HG02759 (cell line): ENCODE data around the gene AKAP8L.
A peak's percentile ranks its signal among the peaks of the same experiment; 100 is the strongest.
"Not testable (repeated sequence)": the region's sequence is repeated elsewhere in the genome, so short reads cannot be mapped to it uniquely, and the experiment has no call there.

Experiments used
- ATAC-seq: cut with Tn5 transposase; IDR thresholded peaks from one replicate; pipeline ENCODE4 v1.9.1; 2021; ENCODE audit warnings: mild to moderate bottlenecking, moderate library complexity; ENCODE audit not compliant: unreplicated experiment

The AKAP8L gene

DNA sequence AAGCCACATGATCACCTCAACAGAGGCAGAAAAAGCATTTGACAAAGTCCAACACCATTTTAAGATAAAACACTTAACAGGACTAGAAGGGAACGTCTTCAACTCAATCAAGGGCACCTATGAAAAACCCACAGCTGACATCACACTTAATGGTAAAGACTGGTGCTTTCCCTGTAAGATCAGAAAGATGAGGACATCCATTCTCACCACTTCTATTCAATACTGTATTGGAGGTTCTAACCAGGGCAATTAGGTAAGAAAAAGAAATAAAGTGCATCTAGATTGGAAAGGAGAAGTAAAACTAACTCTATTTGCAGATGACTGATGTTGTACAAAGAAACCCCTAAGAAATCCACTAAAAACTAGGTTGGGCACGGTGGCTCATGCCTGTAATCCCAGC, 28.0 kb downstream of the AKAP8L start:
- no peak for ATAC-seq

DNA sequence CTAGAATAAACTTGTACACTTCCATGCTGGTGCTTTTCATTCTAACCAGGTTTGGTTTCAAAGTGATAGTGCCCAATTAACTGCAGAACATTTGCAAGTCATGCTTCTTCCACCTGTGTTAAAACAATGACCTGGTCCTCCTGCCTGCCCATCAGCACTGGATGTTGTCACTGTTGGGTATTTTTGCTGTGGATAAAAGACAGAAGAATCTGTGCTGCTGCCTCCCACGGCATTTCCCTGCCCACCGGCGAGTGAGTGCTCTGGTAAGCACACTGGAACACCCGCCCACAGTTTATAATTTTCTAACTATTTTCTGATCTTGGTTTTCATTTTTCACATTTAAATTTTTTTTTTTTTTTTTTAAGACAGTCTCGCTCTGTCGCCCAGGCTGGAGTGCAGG, 36.9 kb downstream of the AKAP8L start:
- ATAC-seq, result no peak

DNA sequence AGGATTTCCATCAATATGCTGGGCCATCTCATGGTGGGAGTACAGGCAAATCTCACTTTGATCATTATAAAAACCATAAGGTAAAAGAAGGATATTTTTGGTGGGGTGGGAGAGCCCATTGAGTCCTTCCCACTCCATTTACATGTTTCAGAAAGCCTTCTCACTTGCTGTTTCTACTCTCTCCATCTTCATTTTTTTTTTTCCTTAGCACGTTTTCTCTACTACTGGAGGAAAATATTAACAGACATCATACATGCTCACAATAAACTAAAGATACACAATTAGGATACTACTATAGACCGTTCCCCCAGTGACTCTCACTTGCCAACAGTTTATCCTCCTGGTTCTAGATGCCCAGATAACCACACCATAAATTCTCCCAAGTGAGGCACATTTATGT, 37.4 kb downstream of the AKAP8L start:
- no peak for ATAC-seq

DNA sequence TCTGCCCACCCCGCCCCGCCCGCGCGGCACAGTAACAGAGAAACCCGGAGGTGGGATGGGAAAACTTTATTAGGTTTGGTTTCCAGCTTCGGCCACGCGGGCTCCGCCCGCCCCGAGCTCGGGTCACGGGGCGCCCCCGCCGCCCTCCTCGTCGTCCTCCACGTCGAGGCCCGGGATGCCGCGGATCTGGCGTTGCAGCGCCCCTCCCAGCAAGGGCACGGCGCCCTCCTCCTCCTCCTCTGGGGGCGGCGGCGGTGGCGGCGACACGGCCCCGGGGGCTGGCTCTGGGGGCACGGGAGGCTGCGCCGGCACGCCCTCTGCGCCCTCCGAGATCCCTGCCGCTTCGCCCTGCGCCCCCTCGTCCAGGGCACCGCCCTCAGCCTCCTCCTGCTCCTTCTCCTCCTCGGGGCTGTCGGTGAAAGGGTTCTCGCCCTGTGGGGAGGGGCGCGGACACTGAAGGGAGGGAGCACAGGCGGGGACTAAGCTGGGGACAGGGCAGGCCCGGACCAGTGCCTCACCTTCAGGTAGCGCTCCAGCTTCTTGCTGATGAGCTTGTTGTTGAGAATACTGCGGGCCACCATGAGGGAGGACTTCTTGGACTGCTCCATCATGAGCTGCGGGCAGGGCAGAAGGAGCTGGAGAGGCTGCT, 38.7 kb downstream of the AKAP8L start:
- peak; percentile 20 for ATAC-seq

DNA sequence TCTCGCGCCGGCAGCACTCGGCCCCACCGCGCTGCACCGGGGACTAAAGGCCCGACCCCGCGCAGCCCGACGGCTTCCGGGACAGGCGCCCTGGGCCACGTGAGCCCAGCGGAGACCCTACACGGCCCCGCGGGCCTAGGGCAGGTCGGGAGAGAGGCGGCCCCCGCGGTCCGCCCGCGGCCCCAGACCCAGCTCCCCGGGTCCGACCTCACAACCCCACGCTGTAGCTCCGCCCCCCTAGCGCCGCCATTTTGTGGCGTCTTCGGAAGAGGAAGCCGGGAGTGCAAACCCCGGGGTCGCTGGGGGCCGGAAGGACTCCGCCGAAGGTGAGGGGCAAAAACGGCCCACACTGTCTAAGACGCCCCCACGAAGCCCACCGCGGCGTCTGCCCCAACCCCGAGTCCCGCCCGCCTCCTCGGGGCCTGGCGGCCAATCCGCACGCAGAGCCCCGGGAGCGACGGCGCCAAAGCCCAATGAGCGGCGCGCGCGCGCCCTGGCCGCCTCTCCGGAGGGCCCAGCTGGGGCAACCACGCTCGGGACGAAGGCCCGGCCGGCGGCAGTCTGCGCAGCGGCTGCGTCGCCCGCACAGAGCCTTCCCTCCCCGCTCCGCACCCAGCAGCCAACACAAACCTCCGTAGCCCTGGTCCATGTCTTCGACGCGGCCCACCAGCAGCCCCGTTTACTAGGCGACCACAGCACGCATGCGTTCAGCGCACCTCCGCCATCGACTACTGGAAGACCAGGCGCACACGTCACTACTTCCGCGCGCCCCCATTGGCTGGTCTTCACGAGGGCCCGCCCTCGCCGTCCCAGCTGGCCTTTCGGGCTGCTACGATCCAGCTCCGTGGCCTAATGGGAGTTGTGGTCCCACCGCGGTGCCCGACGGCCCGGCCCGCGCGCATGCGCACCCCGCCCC, 39.4 kb downstream of the AKAP8L start, which contains the start of gene AKAP8:
AKAP8 (minus strand) TSS at position 705 of the 916 bp plus-strand sequence; CDS start at position 649, 56 bp downstream.
- ATAC-seq, result peak; percentile 86

DNA sequence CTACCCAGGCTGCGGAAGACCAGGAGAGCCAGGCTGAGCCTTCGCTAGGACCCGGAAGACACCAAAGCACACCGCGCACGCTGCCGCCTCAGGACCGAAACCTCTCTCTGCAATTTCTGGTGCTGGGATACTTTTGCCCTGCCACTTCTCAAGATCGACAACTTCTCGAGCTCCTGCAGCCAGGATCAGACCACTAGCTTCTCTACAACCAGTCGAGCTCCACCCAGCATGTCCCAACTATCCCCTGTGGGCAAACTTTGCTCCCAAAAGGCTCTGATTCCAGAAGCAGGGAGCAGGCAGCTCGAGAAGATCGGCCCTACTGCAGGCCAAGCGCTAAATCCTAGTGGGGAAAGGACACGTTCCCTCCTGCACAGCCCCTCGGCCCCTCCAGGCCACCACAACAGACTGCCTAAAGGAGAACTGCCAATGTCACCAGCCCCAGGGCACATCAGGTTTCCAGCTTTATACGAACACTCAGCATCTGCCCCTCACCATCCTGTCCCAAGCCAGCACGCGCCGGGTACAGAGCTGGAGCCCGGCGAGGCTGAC, 40.2 kb downstream of the AKAP8L start:
- ATAC-seq, result no peak

DNA sequence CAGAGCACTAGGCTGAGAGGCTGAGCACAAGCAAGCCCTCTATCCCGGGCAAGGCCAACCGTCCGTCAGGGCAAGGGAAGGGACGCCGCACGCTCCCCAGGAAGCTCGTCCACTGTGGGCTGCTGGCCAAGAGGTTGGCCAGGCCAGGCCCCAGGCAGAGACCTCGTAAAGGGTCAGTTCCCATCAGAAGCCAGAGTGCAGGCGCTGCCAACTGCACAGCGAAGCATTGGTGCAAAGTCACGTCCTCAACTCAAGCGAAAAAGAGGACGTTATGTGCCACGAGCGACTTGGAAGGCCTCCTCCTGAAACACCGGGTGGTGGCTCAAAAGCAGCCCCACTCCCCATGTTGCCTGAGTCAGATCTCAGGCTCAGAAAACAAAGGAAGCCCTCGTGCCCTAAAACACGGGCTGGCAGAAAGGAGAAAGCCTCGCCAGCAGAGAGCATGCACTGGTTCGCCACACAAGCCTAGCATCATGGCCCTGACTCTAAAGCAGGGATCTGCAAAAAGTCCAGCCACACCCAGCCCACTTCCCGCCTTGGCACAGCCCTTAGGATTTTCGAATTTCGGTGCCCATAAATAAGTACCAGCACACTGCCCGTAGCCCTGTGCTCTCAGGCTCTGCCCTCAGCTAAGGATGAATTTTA, 43.9 kb downstream of the AKAP8L start:
- no peak for ATAC-seq

DNA sequence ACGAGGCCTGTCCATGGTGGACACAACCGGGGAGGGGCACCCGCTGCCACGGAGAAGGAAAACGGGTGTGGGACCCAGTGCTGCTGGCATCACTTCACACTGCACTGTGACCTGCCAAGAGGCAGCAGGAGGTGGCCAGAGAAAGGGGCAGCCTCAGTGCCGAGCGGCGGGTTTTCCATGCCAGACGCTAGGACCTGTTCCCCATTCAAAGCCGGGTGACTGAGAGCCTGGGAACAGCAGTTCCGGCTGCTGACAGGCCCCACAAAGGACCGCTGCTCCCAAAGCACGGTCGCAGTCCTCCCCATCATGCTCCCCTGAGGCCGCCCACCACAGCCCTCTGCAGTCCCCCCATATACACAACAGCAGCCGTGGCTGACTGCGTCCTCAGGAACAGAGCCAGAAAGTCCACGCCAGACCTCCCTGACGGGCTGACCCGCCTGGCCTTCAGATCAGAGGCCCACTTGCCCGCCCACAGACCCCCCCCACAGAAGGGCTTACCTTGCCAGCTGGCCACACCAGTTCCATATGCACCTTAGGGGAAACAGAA, 44.6 kb downstream of the AKAP8L start:
- ATAC-seq, result no peak

DNA sequence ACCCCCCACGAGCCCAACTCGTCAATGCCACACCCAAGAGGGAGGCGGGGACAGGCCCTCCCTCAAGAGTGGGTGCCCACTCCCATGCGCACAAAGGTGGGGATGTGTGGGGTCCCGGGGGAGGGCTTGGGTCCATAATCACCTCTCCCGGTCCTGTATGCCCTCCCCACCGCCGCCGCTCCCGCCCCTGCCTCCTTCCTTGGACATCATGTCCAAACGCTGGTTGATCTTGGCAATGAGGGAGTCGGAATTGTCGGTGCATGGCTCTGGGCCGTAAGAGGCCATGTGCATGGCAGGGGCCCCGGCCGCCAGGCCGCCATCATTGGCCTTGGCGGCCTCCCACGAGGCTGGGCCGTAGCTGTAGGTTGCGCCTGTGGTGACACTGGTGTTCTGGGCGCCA, 45.1 kb downstream of the AKAP8L start:
- no peak for ATAC-seq

DNA sequence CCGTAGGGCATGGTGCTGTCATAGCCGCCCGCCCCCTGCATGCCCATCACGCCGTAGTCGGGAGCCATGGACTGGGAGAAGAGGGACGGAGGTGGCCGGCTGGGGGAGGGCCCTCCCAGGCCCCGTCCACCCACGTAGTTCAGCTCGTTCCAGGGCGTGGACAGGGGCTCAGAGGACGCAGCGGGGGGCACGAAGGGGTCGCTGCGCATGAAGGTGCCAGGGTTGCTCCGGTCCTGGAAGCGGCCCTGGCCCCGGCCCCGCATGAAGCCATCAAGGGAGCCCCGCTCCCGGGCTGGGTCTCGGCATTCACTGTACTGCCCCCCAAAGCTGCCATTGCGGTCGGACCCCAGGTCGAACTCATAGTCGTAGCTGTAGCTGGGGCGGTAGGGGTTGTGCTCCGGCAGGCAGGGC, 45.9 kb downstream of the AKAP8L start:
- no peak for ATAC-seq

DNA sequence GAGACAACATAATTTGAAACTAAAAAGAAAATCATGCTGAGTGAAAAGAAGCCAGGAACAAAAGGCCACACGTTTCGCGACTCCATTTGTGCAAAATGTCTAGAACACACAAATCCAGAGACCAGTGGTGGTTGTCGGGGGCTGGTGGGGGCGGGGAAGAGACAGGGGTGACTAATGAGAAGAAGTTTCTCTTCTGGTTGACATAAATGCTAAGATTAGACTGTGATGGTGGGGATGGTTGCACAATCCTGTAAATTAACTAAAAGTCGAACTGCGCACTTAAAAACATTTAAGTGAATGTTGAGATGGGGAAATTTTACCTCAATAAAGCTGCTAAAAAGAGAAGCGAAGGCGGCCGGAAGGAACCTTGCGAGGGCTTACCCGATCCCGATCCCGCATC, 46.3 kb downstream of the AKAP8L start:
- ATAC-seq, result no peak

DNA sequence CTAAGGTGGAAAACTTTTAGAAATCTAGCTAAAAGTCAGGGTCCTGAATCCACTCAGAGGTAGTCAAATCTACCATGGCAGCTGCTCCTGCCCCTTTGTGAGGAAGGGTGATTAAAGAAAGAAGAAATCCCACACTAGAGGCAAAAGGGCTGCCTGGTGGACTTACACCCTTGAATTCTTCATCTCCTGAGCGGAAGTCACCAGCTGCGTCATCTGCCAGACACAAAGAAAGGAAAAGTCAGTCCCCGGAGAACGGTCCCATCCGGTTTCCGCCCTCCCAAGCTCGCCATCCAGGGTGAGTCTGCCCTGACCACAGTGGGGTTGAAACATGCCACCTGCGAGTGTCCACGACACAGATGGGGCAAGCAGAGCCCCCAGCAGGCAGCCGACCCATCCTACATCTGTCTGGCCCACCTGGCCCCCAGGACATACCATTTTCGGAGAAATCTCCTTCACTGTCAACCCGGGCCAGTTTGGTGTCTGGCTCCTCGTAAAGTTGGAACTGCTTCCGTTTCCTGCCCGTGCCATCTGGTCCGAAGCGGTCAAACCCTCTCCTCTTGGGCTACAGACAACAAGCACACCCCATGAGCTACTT, 46.9 kb downstream of the AKAP8L start:
- ATAC-seq, result no peak

DNA sequence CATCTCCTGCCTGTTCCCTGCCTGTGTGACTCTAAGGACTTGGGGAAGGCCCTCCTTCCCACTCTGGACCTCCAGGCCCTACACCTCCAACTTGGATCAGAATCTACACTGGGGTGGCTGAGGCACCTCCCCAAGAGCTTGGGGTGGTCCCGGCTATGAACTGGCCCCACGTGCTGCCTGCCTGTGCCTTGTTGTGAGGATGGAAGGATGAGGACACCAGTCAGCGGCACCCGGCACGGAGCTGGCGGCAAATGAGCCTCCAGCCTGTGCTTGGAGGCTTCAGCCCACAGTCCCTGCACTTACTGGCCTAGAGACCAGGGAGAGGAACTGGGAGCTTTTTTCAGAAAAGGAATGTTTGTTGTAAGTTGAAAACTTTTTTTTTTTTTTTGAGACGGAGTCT, 47.7 kb downstream of the AKAP8L start:
- ATAC-seq, result no peak

DNA sequence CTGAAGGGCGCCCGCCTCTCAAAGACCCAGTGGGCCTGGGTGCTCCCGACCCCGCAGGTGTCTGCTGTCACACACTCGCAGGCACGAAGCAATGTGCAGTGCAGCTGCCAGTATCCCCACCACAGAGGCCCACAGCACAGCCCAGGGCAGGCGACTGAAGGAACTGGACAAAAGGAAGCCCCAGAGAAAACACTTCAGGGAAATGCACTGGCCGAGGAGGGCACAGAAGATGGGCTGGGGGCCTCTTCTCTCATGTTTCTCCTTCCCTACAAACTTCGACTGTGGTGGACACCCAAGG, 49.2 kb downstream of the AKAP8L start:
- ATAC-seq, result no peak

DNA sequence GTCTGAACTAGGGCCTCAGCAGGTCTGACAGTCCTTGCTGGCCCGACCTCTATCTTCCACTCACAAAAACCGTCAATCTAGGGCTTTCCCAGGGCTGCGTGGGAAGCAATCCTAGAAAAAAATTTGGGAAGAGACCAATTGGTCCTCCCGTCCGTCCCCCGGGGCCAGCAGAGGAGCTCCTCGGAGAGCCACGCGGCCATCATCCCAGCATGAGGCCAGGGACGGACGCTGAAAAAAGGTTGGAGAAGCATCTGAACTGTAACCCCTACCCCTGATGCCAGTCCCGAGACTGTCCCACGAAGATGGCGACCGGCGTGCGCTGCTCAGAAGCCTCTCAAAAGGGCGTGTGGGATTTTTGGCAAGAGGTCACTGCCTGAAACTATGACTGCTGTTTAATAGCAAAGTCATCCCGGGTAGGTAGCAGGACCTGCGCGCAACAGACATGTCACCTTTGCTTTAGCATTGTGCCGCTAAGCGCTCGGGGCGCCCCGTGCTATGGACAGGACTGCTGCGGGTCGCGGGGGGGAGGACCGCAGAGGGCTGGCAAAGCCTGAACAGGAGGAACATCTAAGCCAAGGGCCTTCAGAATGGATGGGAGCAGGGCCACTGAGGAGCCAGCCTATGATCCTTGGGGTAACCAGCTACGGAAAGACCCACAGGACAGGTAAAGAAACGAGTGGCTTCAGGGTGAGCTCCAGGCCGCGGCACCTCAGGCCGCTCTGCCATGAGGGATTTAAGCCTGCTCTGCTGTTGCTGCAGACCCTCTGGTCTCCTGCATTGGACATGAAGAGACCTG, 49.8 kb downstream of the AKAP8L start:
- no peak for ATAC-seq

DNA sequence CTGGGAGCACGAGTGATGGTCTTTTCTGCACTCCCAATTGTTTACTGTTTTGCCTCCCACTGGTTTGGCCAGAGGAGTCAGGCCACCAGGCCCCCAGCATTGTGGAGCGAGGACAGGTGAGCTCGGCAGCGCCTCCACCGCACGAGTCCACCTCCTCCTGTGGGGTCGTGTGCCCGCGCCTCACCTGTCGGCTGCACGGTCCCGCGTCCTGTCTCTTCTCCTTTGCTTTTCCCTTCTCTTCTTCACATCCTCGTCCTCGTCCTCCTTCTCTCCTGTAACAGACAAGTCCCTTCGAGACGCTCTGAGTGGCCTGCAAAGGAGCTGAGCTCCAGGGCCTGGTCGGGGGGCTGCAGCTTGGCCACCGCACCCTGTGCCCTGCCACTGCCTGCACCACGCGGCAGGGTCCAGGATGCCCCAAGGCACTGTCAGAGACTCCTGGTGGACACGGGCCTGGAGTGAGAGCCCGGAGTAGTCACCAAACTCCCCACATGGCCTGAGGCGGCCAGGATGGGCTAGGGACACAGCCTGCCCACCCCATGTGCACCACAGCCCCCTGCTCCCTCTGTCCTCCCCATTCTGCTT, 50.6 kb downstream of the AKAP8L start:
- ATAC-seq, result no peak

DNA sequence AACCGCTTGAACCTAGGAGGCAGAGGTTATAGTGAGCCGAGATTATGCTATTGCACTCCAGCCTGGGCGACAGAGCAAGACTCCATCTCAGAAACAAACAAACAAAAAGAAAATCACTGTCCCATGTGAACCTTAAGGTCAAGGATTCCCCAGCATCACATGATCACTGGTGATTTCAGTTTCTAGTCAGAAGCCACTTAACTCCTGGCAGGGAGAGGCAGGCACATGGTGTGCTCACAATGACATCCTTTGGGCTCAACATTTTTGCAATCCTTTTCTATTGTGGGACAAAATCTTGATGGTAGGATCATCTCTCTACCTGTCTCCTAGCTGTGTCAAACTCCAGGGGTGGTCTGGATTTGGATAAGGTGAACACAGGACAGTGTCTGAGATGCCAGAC, 51.3 kb downstream of the AKAP8L start:
- ATAC-seq, result no peak

DNA sequence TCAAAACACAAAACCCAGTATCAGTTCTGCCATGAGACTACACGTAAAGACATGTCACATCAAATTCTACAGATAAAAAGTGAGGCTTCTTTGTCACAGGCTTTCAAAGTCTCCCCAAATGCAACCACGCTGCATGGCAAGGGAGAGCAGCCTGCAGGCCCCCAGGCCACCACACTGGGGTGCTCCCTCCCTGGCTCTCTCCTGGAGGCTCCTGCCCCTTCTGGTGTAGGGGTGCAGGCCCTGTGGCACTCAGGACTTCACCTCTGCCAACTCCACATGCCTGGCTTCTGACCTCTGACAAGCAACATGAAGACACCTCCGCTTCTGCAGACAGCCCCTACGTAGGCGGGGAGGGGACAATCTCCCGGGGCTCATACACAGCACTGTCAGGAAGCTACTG, 53.5 kb downstream of the AKAP8L start:
- no peak for ATAC-seq

DNA sequence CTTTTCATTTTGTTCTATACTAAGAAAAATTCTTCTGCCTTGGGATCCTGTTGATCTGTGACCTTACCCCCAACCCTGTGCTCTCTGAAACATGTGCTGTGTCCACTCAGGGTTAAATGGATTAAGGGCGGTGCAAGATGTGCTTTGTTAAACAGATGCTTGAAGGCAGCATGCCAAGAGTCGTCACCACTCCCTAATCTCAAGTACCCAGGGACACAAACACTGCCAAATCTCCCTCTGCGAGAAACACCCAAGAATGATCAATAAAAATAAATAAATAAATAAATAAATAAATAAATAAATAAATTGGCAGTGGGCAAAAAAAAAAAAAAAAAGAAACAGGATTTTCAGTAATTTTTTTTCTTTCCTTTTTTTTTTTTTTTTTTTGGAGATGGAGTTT, 55.0 kb downstream of the AKAP8L start:
- ATAC-seq, result not testable (repeated sequence)

DNA sequence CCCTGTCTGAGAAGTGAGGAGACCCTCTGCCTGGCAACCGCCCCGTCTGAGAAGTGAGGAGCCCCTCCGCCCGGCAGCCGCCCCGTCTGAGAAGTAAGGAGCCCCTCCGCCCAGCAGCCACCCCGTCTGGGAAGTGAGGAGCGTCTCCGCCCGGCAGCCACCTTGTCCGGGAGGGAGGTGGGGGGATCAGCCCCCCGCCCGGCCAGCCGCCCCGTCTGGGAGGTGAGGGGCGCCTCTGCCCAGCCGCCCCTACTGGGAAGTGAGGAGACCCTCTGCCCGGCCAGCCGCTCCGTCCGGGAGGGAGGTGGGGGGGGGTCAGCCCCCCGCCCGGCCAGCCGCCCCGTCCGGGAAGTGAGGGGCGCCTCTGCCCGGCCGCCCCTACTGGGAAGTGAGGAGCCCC, 55.7 kb downstream of the AKAP8L start:
- ATAC-seq, result not testable (repeated sequence)
